Dermis blood vessel endothelial cell (primary cell): ENCODE results near the gene MED16. TPM values are rescaled to one million over a fixed set of nuclear protein-coding genes. Genes with fewer than 3 reads are reported as not detected.

Experiments used
- DNase-seq: peaks from one replicate; pipeline ENCODE4 v3.0.0; 2010
- total RNA-seq: library from RNA; depleted of rRNA; stranded (reverse); fragments of >200 nt; gene quantifications from 2 replicates; pipeline ENCODE4 v1.2.3, GENCODE V29; 2014

MED16 gene
- 40.5 and 64.0 TPM in 2 replicates for total RNA-seq

- DNase-seq = peak; percentile 94
Observed at GRCh38 chr19:892894-893689, at the start of gene MED16, which contains the start of gene RNU6-9. Gene MED16, minus strand, starts transcription at chr19:893187. Its CDS starts 2,056 bp downstream, at chr19:891131. Gene RNU6-9, plus strand, starts transcription at chr19:893484.

GRCh38 chr19:942133-942645 is 49.2 kb upstream of the MED16 start:
- peak; percentile 69 for DNase-seq

- no peak for DNase-seq
Observed at GRCh38 chr19:941292-942132, 48.5 kb upstream of the MED16 start.

- peak; percentile 72 for DNase-seq
Observed at GRCh38 chr19:940591-941291, 47.8 kb upstream of the MED16 start.

GRCh38 chr19:939922-940321 is 46.9 kb upstream of the MED16 start:
- no peak for DNase-seq

- no peak for DNase-seq
Observed at GRCh38 chr19:939439-939838, 46.5 kb upstream of the MED16 start.

GRCh38 chr19:938233-938923 is 45.4 kb upstream of the MED16 start:
- DNase-seq = no peak

- DNase-seq = no peak
Observed at GRCh38 chr19:937259-937694, 44.3 kb upstream of the MED16 start.

- DNase-seq = no peak
Observed at GRCh38 chr19:936175-936546, 43.2 kb upstream of the MED16 start.

GRCh38 chr19:934865-935479 is 42.0 kb upstream of the MED16 start:
- DNase-seq = peak; percentile 94

GRCh38 chr19:934197-934840 is 41.3 kb upstream of the MED16 start:
- no peak for DNase-seq

GRCh38 chr19:933553-933882 is 40.5 kb upstream of the MED16 start:
- DNase-seq = no peak

- peak; percentile 66 for DNase-seq
Observed at GRCh38 chr19:932648-933552, 39.9 kb upstream of the MED16 start.

- DNase-seq = no peak
Observed at GRCh38 chr19:931860-932647, 39.1 kb upstream of the MED16 start.

GRCh38 chr19:929891-930258 is 36.9 kb upstream of the MED16 start:
- DNase-seq = no peak

- no peak for DNase-seq
Observed at GRCh38 chr19:929203-929890, 36.4 kb upstream of the MED16 start.

- DNase-seq = no peak
Observed at GRCh38 chr19:928471-929202, 35.6 kb upstream of the MED16 start.

GRCh38 chr19:927780-928401 is 34.9 kb upstream of the MED16 start:
- DNase-seq = no peak
